Osteoblast (primary cell): ENCODE measurements around the gene SPARC. TPM values are rescaled to one million over a fixed set of nuclear protein-coding genes. Genes with fewer than 3 reads are reported as not detected.
"Not testable (repeated sequence)": the region's sequence is repeated elsewhere in the genome, so short reads cannot be mapped to it uniquely, and the experiment has no call there.

Source experiments
- DNase-seq: peaks from one replicate; pipeline ENCODE4 v3.0.0; 2011; ENCODE audit warnings: low spot score, mixed read lengths; ENCODE audit not compliant: insufficient read length; ENCODE audit errors: missing footprints
- H2AFZ ChIP-seq: 2 replicates; pipeline ENCODE4 v1.6.0; 2011; ENCODE audit warnings: mild to moderate bottlenecking, low read length
- H3K27ac ChIP-seq: 2 replicates; pipeline ENCODE4 v1.5.1; 2011; ENCODE audit warnings: mild to moderate bottlenecking, low read depth, low read length, moderate library complexity
- H3K27me3 ChIP-seq: 2 replicates; pipeline ENCODE4 v1.6.0; 2012; ENCODE audit warnings: mild to moderate bottlenecking, control low read depth, inconsistent platforms, low read length, moderate library complexity; ENCODE audit not compliant: insufficient read depth
- H3K36me3 ChIP-seq: 2 replicates; pipeline ENCODE4 v1.5.1; 2011; ENCODE audit warnings: mild to moderate bottlenecking, low read length, control low read depth, moderate library complexity; ENCODE audit not compliant: insufficient read depth
- H3K4me1 ChIP-seq: 2 replicates; pipeline ENCODE4 v1.5.1; 2011; ENCODE audit warnings: mild to moderate bottlenecking, low read length, control low read depth, moderate library complexity; ENCODE audit not compliant: insufficient read depth
- H3K4me2 ChIP-seq: 2 replicates; pipeline ENCODE4 v1.6.0; 2011; ENCODE audit warnings: mild to moderate bottlenecking, low read length; ENCODE audit not compliant: insufficient read depth
- H3K4me3 ChIP-seq: fragments of 200-600 bp; sonication (generic); 3 replicates; pipeline ENCODE4 v1.5.1; 2012; ENCODE audit warnings: mild to moderate bottlenecking, low read length, inconsistent platforms; ENCODE audit not compliant: insufficient read depth
- H3K79me2 ChIP-seq: 2 replicates; pipeline ENCODE4 v1.6.0; 2012; ENCODE audit warnings: mild to moderate bottlenecking, low read length, control low read depth, inconsistent platforms; ENCODE audit not compliant: insufficient read depth
- H3K9me3 ChIP-seq: 2 replicates; pipeline ENCODE4 v1.5.1; 2011; ENCODE audit warnings: low read depth, low read length, control low read depth
- H4K20me1 ChIP-seq: 2 replicates; pipeline ENCODE4 v1.6.0; 2012; ENCODE audit warnings: mild to moderate bottlenecking, low read length, control low read depth; ENCODE audit not compliant: insufficient read depth
- total RNA-seq: library from RNA; depleted of rRNA; stranded (reverse); fragments of >200 nt; gene quantifications from 2 replicates; pipeline ENCODE4 v1.2.3, GENCODE V29; 2012
- TF ChIP-seq, protein P1 (sequence below): IDR thresholded peaks from 2 replicates; pipeline ENCODE4 v1.5.1; 2011; ENCODE audit warnings: mild to moderate bottlenecking, low read depth, low read length, moderate library complexity; ENCODE audit errors: extremely low read depth

The SPARC gene
- total RNA-seq, 1 donor, result 4,046 TPM

GRCh38 chr5:151680944-151681427 is 5.7 kb downstream of the SPARC start:
- H3K4me3 ChIP-seq, result peak overlapping the region; percentile 100
- H3K79me2 ChIP-seq, result peaks cover 99% of the 10 kb centered on the region
- H3K27ac ChIP-seq, result peak overlapping the region; percentile 89
- H3K4me1 ChIP-seq, result peaks cover 87% of the 10 kb centered on the region
- DNase-seq, result no peak
- peaks cover 94% of the 10 kb centered on the region for H4K20me1 ChIP-seq
- peaks cover 90% of the 10 kb centered on the region for H3K36me3 ChIP-seq
- H3K4me2 ChIP-seq, result peak overlapping the region; percentile 99
- no peak overlapping the region for H2AFZ ChIP-seq
- no peaks in the 10 kb centered on the region for H3K9me3 ChIP-seq
- TF ChIP-seq, protein P1, sequence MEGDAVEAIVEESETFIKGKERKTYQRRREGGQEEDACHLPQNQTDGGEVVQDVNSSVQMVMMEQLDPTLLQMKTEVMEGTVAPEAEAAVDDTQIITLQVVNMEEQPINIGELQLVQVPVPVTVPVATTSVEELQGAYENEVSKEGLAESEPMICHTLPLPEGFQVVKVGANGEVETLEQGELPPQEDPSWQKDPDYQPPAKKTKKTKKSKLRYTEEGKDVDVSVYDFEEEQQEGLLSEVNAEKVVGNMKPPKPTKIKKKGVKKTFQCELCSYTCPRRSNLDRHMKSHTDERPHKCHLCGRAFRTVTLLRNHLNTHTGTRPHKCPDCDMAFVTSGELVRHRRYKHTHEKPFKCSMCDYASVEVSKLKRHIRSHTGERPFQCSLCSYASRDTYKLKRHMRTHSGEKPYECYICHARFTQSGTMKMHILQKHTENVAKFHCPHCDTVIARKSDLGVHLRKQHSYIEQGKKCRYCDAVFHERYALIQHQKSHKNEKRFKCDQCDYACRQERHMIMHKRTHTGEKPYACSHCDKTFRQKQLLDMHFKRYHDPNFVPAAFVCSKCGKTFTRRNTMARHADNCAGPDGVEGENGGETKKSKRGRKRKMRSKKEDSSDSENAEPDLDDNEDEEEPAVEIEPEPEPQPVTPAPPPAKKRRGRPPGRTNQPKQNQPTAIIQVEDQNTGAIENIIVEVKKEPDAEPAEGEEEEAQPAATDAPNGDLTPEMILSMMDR, result no peak
- H3K27me3 ChIP-seq, result no peaks in the 10 kb centered on the region

DNA sequence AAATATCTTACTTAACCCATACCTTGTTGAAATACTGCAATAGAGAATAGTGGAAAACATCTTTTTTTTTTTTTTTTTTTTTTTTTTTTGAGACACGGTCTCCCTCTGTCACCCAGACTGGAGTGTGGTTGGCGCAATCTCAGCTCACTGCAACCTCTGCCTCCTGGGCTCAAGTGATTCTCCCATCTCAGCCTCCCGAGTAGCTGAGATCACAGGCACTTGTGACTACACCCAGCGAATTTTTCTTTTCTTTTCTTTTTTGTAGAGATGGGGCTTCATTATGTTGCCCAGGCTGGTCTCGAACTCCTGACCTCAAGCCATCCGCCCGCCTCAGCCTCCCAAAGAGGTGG is 6.6 kb downstream of the SPARC start:
- H3K27me3 ChIP-seq, H3K9me3 ChIP-seq, H2AFZ ChIP-seq, DNase-seq: not testable (repeated sequence)
- H4K20me1 ChIP-seq, result peaks cover 95% of the 10 kb centered on the region
- H3K4me1 ChIP-seq, result peaks cover 95% of the 10 kb centered on the region
- H3K4me3 ChIP-seq, result peak overlapping the region; percentile 100
- peaks cover 92% of the 10 kb centered on the region for H3K36me3 ChIP-seq
- H3K4me2 ChIP-seq, result peak overlapping the region; percentile 99
- peak overlapping the region; percentile 89 for H3K27ac ChIP-seq
- peaks cover 99% of the 10 kb centered on the region for H3K79me2 ChIP-seq

DNA sequence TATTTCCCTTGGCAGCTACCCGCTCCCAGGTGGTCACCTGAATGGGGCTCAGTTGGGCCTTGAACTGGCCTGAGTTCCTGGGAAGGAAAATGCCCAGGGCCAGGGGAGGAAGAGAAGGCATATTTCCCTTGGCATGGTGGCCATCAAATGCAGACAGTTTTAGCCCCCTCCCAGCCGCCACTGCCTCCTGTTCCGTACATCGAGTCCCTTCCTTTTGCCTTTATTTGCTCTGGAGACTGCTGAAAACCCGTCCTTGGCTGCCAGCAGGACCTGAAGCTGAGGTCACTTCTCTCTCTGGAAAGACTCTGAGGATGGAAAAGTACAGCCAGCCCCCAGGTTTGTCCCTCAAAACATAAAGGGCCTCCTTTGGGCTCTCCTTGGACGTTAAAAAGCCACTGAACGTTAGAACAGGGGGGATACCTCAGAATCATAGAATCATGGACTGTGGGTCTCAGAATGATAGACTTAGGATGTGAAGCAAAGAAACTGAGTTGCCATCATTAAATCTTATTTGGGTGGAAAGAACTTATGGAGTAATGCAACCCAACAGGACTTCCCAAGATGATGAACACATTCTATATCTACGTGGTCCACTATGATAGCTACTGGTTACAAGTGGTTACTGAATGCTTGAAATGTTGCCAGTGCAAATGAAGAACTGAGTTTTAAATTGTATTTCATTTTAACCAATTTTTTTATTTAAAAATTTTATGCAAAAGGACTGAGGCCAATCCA is 7.1 kb downstream of the SPARC start:
- Histone ChIP-seq H3K4me1 (peaks cover 99% of the 10 kb centered on the region), H4K20me1 (peaks cover 97% of the 10 kb centered on the region), H3K36me3 (peaks cover 96% of the 10 kb centered on the region), H2AFZ (no peak overlapping the region), H3K4me2 (peak overlapping the region; percentile 99), H3K4me3 (peak overlapping the region; percentile 49), H3K27ac (peak overlapping the region; percentile 89), H3K27me3 (no peaks in the 10 kb centered on the region), H3K79me2 (peaks cover 99% of the 10 kb centered on the region), H3K9me3 (no peaks in the 10 kb centered on the region)
- no peak for DNase-seq
- TF ChIP-seq, protein P1, result no peak

GRCh38 chr5:151678713-151679112 is 8.0 kb downstream of the SPARC start:
- H3K27ac ChIP-seq, result peak overlapping the region; percentile 89
- H4K20me1 ChIP-seq, result peaks cover 95% of the 10 kb centered on the region
- no peak for DNase-seq
- H2AFZ ChIP-seq, result no peak overlapping the region
- TF ChIP-seq, protein P1, result no peak
- H3K4me2 ChIP-seq, result peak overlapping the region; percentile 99
- H3K4me1 ChIP-seq, result peaks cover 98% of the 10 kb centered on the region
- H3K79me2 ChIP-seq, result peaks cover 96% of the 10 kb centered on the region
- H3K36me3 ChIP-seq, result peaks cover 95% of the 10 kb centered on the region
- peak overlapping the region; percentile 49 for H3K4me3 ChIP-seq
- H3K27me3 ChIP-seq, result no peaks in the 10 kb centered on the region
- no peaks in the 10 kb centered on the region for H3K9me3 ChIP-seq
